Vagina (tissue), 2 donors: ENCODE measurements around the gene SOS1. TPM values are rescaled to one million over a fixed set of nuclear protein-coding genes. Genes with fewer than 3 reads are reported as not detected.

Experiments used
- DNase-seq, 2 donors: peaks; one replicate each; pipeline ENCODE4 v3.0.0-alpha.2; 2017; ENCODE audit errors: extremely low spot score in 2 of 2
- H3K27ac ChIP-seq: fragments of 200-600 bp; sonication (generic); one replicate; pipeline ENCODE4 v1.5.1; 2019
- H3K27me3 ChIP-seq: fragments of 200-600 bp; sonication (generic); one replicate; pipeline ENCODE4 v1.5.1; 2019
- H3K36me3 ChIP-seq, 2 donors: fragments of 200-600 bp; sonication (generic); one replicate each; pipeline ENCODE4 v1.5.1; 2017 to 2019
- H3K4me1 ChIP-seq: fragments of 200-600 bp; sonication (generic); one replicate; pipeline ENCODE4 v1.5.1; 2019
- H3K4me3 ChIP-seq, 2 donors: fragments of 200-600 bp; sonication (generic); 1 replicate in 1 of 2; 2 replicates in 1 of 2; pipeline ENCODE4 v1.5.1; 2016 to 2019
- H3K9me3 ChIP-seq: fragments of 200-600 bp; sonication (generic); one replicate; pipeline ENCODE4 v1.5.1; 2019
- CTCF ChIP-seq, 3 experiments: fragments of 450-650 bp in 2 of 3; fragments of 200-600 bp in 1 of 3; sonication (generic) in 1 of 3; IDR thresholded peaks; one replicate each; pipeline ENCODE4 v1.5.1; 2017 to 2019; ENCODE audit warnings: antibody characterized with exemption in 3 of 3, mild to moderate bottlenecking in 2 of 3, moderate library complexity in 2 of 3
- POLR2A ChIP-seq, 2 donors: fragments of 450-650 bp; IDR thresholded peaks; one replicate each; pipeline ENCODE4 v1.6.1; 2017; ENCODE audit warnings: antibody characterized with exemption in 2 of 2, mild to moderate bottlenecking in 2 of 2, moderate library complexity in 2 of 2
- POLR2AphosphoS5 ChIP-seq, 2 donors: sonication (generic); formaldehyde crosslinking; IDR thresholded peaks; one replicate each; pipeline ENCODE4 v1.9.0; 2017; ENCODE audit warnings: antibody characterized with exemption in 2 of 2, mild to moderate bottlenecking in 2 of 2, low read depth in 1 of 2; ENCODE audit not compliant: insufficient read depth in 1 of 2
- intact Hi-C: fragments of 100-400 bp; cut with DNase I; formaldehyde crosslinking; loops from one replicate; pipeline ENCODE4 v1.15.1; 2023
- total RNA-seq: library from RNA; depleted of rRNA; stranded (reverse); fragments of >200 nt; gene quantifications from one replicate; pipeline ENCODE4 v1.2.3, GENCODE V29; 2016

SOS1 gene
- total RNA-seq, 1 donor from 2014 or later, result 20.1 TPM

- Histone ChIP-seq H3K36me3 (no peaks in the 10 kb centered on the region), H3K27me3 (no peaks in the 10 kb centered on the region), H3K9me3 (no peaks in the 10 kb centered on the region), H3K4me1 (peaks cover 39% of the 10 kb centered on the region), H3K4me3 (no peak overlapping the region), H3K27ac (no peak overlapping the region)
- TF ChIP-seq POLR2A (IDR thresholded peaks at IDR 0.05) (no peak), POLR2AphosphoS5 (IDR thresholded peaks at IDR 0.05; ENCODE audit: insufficient read depth in 1 of 2, low read depth in 1 of 2) (no peak), CTCF (IDR thresholded peaks at IDR 0.05) (no peak)
- DNase-seq, result no peak
- intact Hi-C loops, result no loop called here
Observed at GRCh38 chr2:39094717-39095363, 26.0 kb downstream of the SOS1 start.

- intact Hi-C loops, result no loop called here
- TF ChIP-seq POLR2A (IDR thresholded peaks at IDR 0.05), result no peak
- TF ChIP-seq CTCF (IDR thresholded peaks at IDR 0.05), result no peak
- no peak for TF ChIP-seq POLR2AphosphoS5 (IDR thresholded peaks at IDR 0.05; ENCODE audit: insufficient read depth in 1 of 2, low read depth in 1 of 2)
- no peaks in the 10 kb centered on the region for H3K27me3 ChIP-seq
Observed at GRCh38 chr2:39093218-39093898, 27.5 kb downstream of the SOS1 start.

GRCh38 chr2:39091543-39091942, 29.3 kb downstream of the SOS1 start:
- TF ChIP-seq CTCF (IDR thresholded peaks at IDR 0.05) (no peak), POLR2AphosphoS5 (IDR thresholded peaks at IDR 0.05; ENCODE audit: insufficient read depth in 1 of 2, low read depth in 1 of 2) (no peak), POLR2A (IDR thresholded peaks at IDR 0.05) (no peak)
- Histone ChIP-seq H3K27me3 (no peaks in the 10 kb centered on the region), H3K4me3 (no peak overlapping the region), H3K36me3 (no peaks in the 10 kb centered on the region), H3K4me1 (peaks cover 27% of the 10 kb centered on the region), H3K9me3 (no peaks in the 10 kb centered on the region), H3K27ac (no peak overlapping the region)
- intact Hi-C loops, result no loop called here
- DNase-seq, result no peak

More at GRCh38 chr2:39093218-39093898, 27.5 kb downstream of the SOS1 start:
- Histone ChIP-seq H3K27ac (no peak overlapping the region), H3K9me3 (no peaks in the 10 kb centered on the region), H3K4me1 (peaks cover 29% of the 10 kb centered on the region), H3K4me3 (no peak overlapping the region), H3K36me3 (no peaks in the 10 kb centered on the region)
- no peak for DNase-seq

- intact Hi-C loops, result no loop called here
- Histone ChIP-seq H3K27ac (no peak overlapping the region), H3K4me1 (peaks cover 25% of the 10 kb centered on the region), H3K9me3 (no peaks in the 10 kb centered on the region), H3K27me3 (no peaks in the 10 kb centered on the region), H3K4me3 (no peak overlapping the region), H3K36me3 (no peaks in the 10 kb centered on the region)
- no peak for DNase-seq
- no peak for TF ChIP-seq POLR2A (IDR thresholded peaks at IDR 0.05)
- no peak for TF ChIP-seq CTCF (IDR thresholded peaks at IDR 0.05)
- TF ChIP-seq POLR2AphosphoS5 (IDR thresholded peaks at IDR 0.05; ENCODE audit: insufficient read depth in 1 of 2, low read depth in 1 of 2), result no peak
Observed at GRCh38 chr2:39091063-39091462, 29.8 kb downstream of the SOS1 start.

GRCh38 chr2:39080152-39080551, 40.7 kb downstream of the SOS1 start:
- H3K9me3 ChIP-seq, result no peaks in the 10 kb centered on the region
- intact Hi-C loops, result no loop called here
- no peak for TF ChIP-seq POLR2A (IDR thresholded peaks at IDR 0.05)
- DNase-seq, result no peak
- H3K36me3 ChIP-seq, result no peaks in the 10 kb centered on the region
- H3K4me3 ChIP-seq, result no peak overlapping the region
- no peak overlapping the region for H3K27ac ChIP-seq
- no peaks in the 10 kb centered on the region for H3K27me3 ChIP-seq
- H3K4me1 ChIP-seq, result peaks cover 16% of the 10 kb centered on the region
